Fibroblast of peridontal ligament (primary cell): ENCODE measurements around the gene RBBP8NL.

ENCODE experiments used
- DNase-seq: peaks from one replicate; pipeline ENCODE4 v3.0.0-alpha.2; 2010; ENCODE audit errors: extremely low read depth

The RBBP8NL gene

GRCh38 chr20:62420846-62421715, 6.3 kb downstream of the RBBP8NL start:
- DNase-seq = no peak

GRCh38 chr20:62419759-62420158, 7.6 kb downstream of the RBBP8NL start:
- no peak for DNase-seq

- no peak for DNase-seq
Observed at GRCh38 chr20:62418709-62419487, 8.4 kb downstream of the RBBP8NL start.

- DNase-seq = no peak
Observed at GRCh38 chr20:62417981-62418708, 9.2 kb downstream of the RBBP8NL start.

- no peak for DNase-seq
Observed at GRCh38 chr20:62416651-62417637, 10.4 kb downstream of the RBBP8NL start.

GRCh38 chr20:62415354-62416111, 11.8 kb downstream of the RBBP8NL start:
- DNase-seq = no peak

GRCh38 chr20:62413896-62414481, 13.3 kb downstream of the RBBP8NL start:
- no peak for DNase-seq

- DNase-seq = no peak
Observed at GRCh38 chr20:62413025-62413570, 14.2 kb downstream of the RBBP8NL start.

- DNase-seq = no peak
Observed at GRCh38 chr20:62412194-62413024, 14.9 kb downstream of the RBBP8NL start.

GRCh38 chr20:62411479-62412193, 15.7 kb downstream of the RBBP8NL start:
- no peak for DNase-seq

- no peak for DNase-seq
Observed at GRCh38 chr20:62410746-62411478, 16.4 kb downstream of the RBBP8NL start.

- DNase-seq = no peak
Observed at GRCh38 chr20:62409931-62410745, 17.2 kb downstream of the RBBP8NL start.

GRCh38 chr20:62409086-62409853, 18.1 kb downstream of the RBBP8NL start:
- DNase-seq = no peak

- no peak for DNase-seq
Observed at GRCh38 chr20:62408640-62409039, 18.7 kb downstream of the RBBP8NL start.

- no peak for DNase-seq
Observed at GRCh38 chr20:62408055-62408454, 19.3 kb downstream of the RBBP8NL start.
